ENCODE results near the gene TMTC2.
"Not testable (repeated sequence)": the region's sequence is repeated elsewhere in the genome, so short reads cannot be mapped to it uniquely, and the experiment has no call there.

The TMTC2 gene

GRCh38 chr12:82841487-82841904, 154.8 kb downstream of the TMTC2 start:
- DNase-seq (ENCODE audit: low read depth, low spot score): no peak

- no peak for DNase-seq (ENCODE audit: low read depth, low spot score)
Measured at GRCh38 chr12:82842480-82842879, 155.8 kb downstream of the TMTC2 start.

- DNase-seq (ENCODE audit: low read depth, low spot score): not testable (repeated sequence)
Measured at GRCh38 chr12:82845076-82845475, 158.4 kb downstream of the TMTC2 start.

GRCh38 chr12:82848845-82849244, 162.1 kb downstream of the TMTC2 start:
- no peak for DNase-seq (ENCODE audit: low read depth, low spot score)

GRCh38 chr12:82852529-82852928, 165.8 kb downstream of the TMTC2 start:
- no peak for DNase-seq (ENCODE audit: low read depth, low spot score)

- DNase-seq (ENCODE audit: low read depth, low spot score): no peak
Measured at GRCh38 chr12:82855872-82856271, 169.2 kb downstream of the TMTC2 start.

GRCh38 chr12:82857276-82857675, 170.6 kb downstream of the TMTC2 start:
- DNase-seq (ENCODE audit: low read depth, low spot score): no peak

- peak; percentile 32 for DNase-seq (ENCODE audit: low read depth, low spot score)
Measured at GRCh38 chr12:82857911-82858533, 171.3 kb downstream of the TMTC2 start.

- no peak for DNase-seq (ENCODE audit: low read depth, low spot score)
Measured at GRCh38 chr12:82858534-82858917, 171.8 kb downstream of the TMTC2 start.

- peak; percentile 27 for DNase-seq (ENCODE audit: low read depth, low spot score)
Measured at GRCh38 chr12:82862069-82862841, 175.5 kb downstream of the TMTC2 start.

GRCh38 chr12:82862876-82863649, 176.4 kb downstream of the TMTC2 start:
- DNase-seq (ENCODE audit: low read depth, low spot score): no peak

GRCh38 chr12:82866227-82866775, 179.6 kb downstream of the TMTC2 start:
- DNase-seq (ENCODE audit: low read depth, low spot score): no peak

- no peak for DNase-seq (ENCODE audit: low read depth, low spot score)
Measured at GRCh38 chr12:82866946-82867345, 180.2 kb downstream of the TMTC2 start.

GRCh38 chr12:82867762-82868500, 181.2 kb downstream of the TMTC2 start:
- peak; percentile 42 for DNase-seq (ENCODE audit: low read depth, low spot score)

- no peak for DNase-seq (ENCODE audit: low read depth, low spot score)
Measured at GRCh38 chr12:82870771-82871377, 184.2 kb downstream of the TMTC2 start.

- DNase-seq (ENCODE audit: low read depth, low spot score): no peak
Measured at GRCh38 chr12:82872088-82872487, 185.4 kb downstream of the TMTC2 start.

GRCh38 chr12:82873309-82873708, 186.6 kb downstream of the TMTC2 start:
- DNase-seq (ENCODE audit: low read depth, low spot score): no peak

- DNase-seq (ENCODE audit: low read depth, low spot score): no peak
Measured at GRCh38 chr12:82873951-82874350, 187.2 kb downstream of the TMTC2 start.

GRCh38 chr12:82874945-82875344, 188.2 kb downstream of the TMTC2 start:
- peak; percentile 14 for DNase-seq (ENCODE audit: low read depth, low spot score)

GRCh38 chr12:82876075-82876474, 189.4 kb downstream of the TMTC2 start:
- no peak for DNase-seq (ENCODE audit: low read depth, low spot score)

GRCh38 chr12:82877963-82878362, 191.3 kb downstream of the TMTC2 start:
- no peak for DNase-seq (ENCODE audit: low read depth, low spot score)
